Putamen (tissue), 1 donor: ENCODE measurements around the gene RGPD8.
"Not testable (repeated sequence)": the region's sequence is repeated elsewhere in the genome, so short reads cannot be mapped to it uniquely, and the experiment has no call there.

Experiments
- DNase-seq: peaks from one replicate; pipeline ENCODE4 v3.0.0-alpha.2; 2016; ENCODE audit warnings: low spot score

The RGPD8 gene

DNA sequence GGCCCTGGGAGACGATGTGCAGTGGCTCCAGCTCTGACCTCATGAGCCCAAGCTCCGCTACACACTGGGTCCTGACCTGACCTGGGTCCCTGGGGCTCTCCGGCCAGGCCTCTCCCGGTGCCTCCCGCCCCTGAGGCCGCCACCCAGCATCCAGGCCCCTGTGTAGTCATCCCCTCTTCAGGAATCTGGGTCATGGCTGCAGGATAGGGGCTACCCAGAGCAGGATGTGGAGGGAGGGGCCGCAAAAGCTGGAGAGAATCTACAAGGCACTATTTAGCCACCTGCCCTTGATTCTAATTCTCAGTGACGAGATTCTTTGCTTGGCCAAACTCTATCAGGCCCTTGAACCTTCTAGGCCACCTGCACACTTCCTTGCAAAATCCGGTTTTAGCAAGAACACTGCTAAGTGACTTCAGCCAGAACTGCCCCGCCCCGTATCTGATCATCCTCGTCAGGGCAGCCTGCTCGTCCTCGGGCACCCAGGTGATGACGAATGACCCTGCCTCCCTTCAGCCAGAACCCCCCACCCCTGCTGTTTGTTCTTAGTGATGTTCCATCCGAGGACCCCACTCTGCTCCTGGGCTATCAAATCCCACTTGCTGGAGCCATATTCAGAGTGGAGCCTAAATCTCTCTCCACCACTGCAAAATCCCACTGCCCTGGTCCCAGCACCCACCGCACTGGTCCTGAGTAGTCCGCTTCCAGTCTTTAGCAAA is 2.4 kb upstream of the RGPD8 start:
- not testable (repeated sequence) for DNase-seq

DNA sequence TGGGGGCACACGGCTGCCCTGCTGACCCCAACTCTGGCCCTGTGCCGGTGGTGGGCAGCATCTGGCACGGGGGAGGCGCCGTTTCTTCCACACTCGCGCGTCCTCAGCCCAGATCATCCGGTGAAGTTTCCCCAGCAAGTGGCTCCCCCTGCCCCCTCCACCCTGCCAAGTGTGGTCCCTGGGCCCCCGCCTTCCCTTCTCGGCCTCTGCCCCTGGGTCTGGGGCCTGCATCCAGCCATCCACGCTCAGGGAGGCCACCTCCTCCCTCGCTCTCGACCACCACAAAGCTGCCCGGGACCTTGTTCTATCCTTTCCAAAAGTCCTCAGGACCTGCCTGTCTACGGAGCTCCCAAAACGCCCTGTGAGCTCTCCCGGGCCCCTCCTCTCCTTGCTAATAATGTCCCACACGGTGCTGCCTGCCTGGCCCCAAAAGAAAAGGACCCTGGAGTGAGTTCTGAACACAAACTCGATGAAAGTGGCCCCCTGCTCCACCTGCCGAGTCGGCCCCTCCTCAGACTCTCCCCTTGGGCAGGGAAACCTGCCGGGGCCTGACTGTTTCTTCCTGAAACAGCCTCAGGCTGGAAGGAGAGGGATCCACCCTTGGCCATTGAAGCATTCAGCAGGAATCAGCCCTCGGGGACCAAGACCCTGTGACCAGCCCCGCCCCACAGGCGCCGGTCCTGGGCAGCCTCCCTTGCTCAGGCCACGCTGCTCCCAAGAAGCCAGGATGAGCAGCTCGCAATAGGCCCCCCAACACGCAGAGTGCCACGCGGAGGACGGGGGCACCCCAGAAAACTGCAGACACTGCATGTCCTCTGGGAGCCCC is 1.7 kb upstream of the RGPD8 start:
- DNase-seq, result not testable (repeated sequence)

GRCh38 chr2:112433932-112434730 is 686 bp upstream of the RGPD8 start:
- no peak for DNase-seq

DNA sequence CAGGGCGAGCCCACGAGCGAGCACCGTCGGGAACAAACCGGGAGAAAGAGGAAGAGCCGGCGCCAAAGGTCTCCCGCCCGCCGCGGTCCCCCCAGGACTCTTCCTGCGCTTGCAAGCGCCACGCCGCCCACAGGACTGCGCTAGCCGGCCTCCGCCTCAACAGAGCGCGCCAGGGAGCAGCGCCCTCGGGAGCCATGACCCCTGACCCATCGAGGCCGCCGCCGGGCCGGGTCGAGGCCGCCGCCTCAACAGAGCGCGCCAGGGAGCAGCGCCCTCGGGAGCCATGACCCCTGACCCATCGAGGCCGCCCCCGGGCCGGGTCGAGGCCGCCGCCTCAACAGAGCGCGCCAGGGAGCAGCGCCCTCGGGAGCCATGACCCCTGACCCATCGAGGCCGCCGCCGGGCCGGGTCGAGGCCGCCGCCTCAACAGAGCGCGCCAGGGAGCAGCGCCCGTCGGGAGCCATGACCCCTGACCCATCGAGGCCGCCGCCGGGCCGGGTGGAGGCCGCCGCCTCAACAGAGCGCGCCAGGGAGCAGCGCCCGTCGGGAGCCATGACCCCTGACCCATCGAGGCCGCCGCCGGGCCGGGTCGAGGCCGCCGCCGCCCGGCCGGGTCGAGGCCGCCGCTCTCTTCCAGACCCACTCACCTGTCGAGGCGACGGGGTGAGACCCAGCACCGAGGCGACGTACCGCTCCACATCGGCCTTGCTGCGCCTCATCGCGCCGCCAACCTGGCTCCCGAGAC is 538 bp downstream of the RGPD8 start:
- DNase-seq, result not testable (repeated sequence)

- not testable (repeated sequence) for DNase-seq
These were observed 1.1 kb downstream of the RGPD8 start for GRCh38 chr2:112432390-112432734.

DNA sequence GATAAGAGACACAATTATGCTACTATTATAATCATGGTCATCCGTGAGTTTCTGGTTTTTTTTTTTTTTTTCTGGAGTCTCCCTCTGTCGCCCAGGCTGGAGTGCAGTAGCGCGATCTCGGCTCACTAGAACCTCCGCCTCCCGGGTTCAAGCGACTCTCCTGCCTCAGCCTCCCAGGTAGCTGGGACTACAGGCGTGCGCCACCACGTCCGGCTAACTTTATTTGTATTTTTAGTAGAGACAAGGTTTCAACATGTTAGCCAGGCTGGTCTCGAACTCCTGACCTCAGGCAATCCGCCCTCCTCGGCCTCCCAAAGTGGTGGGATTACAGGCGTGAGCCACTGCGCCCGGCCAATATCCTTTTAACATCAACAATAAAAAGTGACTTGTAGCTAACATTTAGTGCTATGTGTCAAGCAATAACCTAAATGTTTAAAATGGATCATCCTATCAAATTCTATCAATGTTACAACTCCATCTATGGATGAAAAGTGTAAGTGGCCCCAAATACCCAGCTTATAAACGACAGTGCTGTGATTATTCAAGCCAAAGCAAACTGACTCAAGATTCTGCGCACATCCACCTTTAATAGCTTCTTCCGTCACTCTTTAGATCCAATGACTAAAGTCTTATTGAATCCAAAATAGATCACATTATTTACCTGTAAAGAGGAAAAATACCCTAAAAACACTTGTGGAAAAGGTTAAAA is 1.7 kb downstream of the RGPD8 start:
- DNase-seq, result not testable (repeated sequence)

DNA sequence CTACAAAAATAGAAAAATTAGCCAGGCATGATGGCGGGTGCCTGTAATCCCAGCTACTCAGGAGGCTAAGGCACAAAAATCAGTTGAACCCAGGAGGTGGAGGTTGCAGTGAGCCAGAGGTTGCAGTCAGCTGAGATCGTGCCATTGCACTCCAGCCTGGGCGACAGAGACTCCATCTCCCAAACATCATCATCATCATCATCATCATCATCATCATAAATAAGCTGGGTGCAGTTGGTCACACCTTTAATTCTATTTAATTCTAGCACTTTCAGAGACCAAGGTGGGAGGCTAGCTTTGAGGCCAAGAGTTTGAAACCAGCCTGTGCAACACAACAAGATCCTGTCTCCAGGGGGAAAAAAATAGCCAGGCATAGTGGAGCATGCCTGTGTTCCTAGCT is 8.9 kb downstream of the RGPD8 start:
- DNase-seq, result not testable (repeated sequence)

DNA sequence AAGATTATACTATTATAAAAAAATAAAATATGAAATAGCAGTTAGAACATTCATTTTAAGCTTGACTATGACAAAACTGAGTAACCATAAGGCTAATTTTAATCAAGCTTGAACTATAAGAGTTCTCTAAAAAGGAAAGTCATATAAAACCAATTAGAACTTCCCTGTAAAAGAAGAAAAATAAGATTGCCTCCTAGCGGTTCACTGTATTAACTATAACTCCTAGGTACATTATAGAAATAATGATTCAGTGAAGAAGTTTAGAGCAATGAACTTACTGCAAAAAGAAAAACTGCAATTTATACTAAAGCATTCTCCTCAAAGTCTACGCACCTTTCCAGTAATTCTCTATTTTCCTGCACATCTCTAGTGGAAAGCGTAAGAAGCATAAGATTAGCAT is 16.6 kb downstream of the RGPD8 start:
- not testable (repeated sequence) for DNase-seq

GRCh38 chr2:112360055-112360454 is 73.4 kb downstream of the RGPD8 start:
- not testable (repeated sequence) for DNase-seq

DNA sequence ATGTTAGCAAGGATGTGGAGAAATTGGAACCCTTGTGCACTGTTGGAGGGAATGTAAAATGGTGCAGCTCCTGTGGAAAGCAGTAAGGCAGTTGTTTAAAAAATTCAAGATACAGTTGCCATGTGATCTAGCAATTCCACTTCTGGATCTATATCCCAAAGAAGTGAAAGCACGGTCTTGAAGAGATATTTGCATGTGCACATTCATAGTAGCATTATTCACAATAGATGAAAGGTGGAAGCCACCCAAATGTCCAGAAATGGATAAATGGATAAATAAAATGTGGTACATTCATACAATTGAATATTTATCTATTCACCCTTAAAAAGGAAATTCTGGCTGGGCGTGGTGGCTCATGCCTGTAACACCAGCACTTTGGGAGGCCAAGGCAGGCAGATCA is 79.1 kb downstream of the RGPD8 start:
- DNase-seq, result not testable (repeated sequence)

GRCh38 chr2:112352809-112353603 is 80.4 kb downstream of the RGPD8 start:
- not testable (repeated sequence) for DNase-seq

- DNase-seq, result not testable (repeated sequence)
These were observed 81.2 kb downstream of the RGPD8 start for GRCh38 chr2:112352292-112352691.

DNA sequence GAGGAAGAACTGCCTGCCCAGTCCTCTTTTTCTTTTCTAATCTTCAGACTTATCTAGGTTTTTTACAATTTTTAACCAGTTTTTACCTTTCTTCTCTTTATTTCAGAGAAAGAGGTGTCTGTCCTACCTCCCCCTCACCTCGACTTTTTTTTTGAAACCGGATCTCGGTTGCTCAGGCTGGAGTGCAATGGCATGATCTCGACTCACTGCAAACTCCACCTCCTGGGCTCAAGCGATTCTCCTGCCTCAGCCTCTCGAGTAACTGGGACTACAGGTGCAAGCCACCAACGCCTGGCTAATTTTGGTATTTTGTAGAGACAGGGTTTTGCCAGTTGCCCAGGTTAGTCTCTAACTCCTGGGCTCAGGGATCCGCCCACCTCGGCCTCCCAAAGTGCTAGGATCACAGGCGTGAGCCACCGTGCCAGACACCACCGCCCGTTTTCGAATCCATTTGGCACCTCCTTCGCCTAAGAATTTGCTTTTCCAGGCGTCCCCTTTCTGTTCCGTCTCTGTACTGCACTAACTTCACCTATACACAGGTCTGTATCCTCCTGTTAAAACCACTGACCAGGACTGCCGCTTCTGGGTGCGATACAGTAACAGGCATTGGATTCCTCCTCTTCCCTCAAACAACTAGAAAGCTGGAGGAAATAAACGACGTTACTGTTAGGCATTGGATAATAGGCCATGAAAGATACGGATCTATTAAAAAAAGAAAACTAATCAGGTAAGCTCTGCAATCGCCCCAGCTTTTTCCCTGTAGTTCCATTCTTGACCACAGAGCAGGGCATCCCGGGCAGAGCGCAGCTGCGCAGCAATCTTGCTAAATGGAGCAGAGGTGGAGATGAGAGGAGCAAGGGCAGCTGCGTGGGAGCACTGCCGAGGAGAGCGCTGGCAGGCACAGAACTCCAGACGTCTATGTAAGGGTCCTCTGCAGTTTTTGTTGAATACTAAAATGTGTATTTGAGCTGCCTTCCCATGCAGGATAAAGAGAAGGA is 88.1 kb downstream of the RGPD8 start:
- DNase-seq, result no peak

GRCh38 chr2:112343827-112344585 is 89.4 kb downstream of the RGPD8 start:
- DNase-seq, result no peak

DNA sequence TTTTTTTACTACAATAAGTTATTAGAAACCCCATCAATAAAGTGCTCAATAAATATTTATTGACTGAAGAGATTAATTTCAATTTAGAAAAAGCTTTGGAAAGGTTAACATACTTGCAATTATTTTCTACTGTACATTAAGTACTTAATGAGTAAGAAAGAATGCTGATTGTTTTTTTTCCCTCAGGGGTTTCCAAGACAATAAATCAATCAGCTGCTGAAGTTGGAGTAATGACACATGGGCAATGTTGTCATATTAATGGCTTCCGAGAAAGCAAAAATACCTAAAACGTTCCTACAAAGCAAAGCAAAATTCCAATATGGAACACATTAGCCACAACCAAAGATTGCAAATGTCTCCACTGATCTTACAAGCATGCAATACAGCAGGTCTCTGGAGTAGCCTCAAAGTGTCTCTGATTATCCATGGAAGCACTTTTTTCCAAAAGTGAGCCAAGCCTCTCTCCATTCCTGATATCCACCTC is 91.3 kb downstream of the RGPD8 start:
- DNase-seq, result no peak

DNA sequence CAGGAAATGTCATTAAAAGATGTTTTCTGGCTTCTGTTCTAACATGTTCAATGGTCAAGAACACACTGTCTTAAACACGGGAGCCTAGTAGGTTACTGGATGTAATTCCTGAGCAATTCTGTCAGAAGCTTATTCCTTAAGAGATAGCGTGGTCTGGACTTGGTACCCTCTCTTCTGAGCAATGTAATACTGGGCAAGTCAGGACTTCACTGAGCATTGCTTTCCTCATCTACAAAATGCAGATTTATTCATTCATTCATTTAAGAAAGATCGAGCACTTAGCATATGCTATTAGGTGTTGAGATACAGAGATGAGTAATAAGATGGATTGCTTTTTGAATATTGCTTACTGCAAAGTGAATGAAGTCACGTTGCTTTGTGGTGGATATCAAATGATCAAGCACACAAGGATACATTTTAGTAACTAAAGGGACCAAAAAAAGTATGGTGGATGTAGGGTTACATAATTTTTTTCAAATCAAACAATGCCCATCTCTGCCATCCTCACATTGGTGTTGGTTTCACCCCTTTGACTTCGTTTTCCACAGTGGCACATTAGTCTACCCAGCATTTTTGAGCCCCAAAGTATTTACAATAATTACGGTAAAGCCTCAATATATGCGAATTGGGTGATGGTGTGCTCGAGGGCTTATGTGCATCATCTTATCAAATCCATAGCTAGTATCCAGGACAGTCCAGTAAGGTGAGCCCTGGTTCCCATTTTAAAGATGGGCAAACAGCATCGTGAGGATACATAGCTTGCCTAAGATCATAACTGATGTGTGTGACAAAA is 92.8 kb downstream of the RGPD8 start:
- DNase-seq, result no peak

- no peak for DNase-seq
These were observed 93.5 kb downstream of the RGPD8 start for GRCh38 chr2:112339986-112340385.
